Esophagus muscularis mucosa (tissue), 4 donors: ENCODE data around the gene NUP214.

ENCODE experiments used
- CTCF ChIP-seq, 3 experiments: fragments of 200-600 bp in 2 of 3; fragments of 450-650 bp in 1 of 3; sonication (generic) in 2 of 3; IDR thresholded peaks; one replicate each; pipeline ENCODE4 v1.5.1; 2017 to 2019; ENCODE audit warnings: antibody characterized with exemption in 3 of 3, mild to moderate bottlenecking in 2 of 3, moderate library complexity in 1 of 3
- EP300 ChIP-seq: sonication (generic); formaldehyde crosslinking; IDR thresholded peaks from one replicate; pipeline ENCODE4 v1.6.1; 2017; ENCODE audit warnings: antibody characterized with exemption
- POLR2AphosphoS5 ChIP-seq, 2 donors: sonication (generic); formaldehyde crosslinking; IDR thresholded peaks; one replicate each; pipeline ENCODE4 v1.6.1; 2017; ENCODE audit warnings: antibody characterized with exemption in 2 of 2

- TF ChIP-seq POLR2AphosphoS5 (IDR thresholded peaks at IDR 0.05) (no peak), CTCF (IDR thresholded peaks at IDR 0.05) (no peak), EP300 (no peak)
Measured at GRCh38 chr9:131252120-131252519, 126.7 kb downstream of the NUP214 start.
